IMR-90 (cell line): ENCODE data around the gene IGFBP6. TPM values are rescaled to one million over a fixed set of nuclear protein-coding genes. Genes with fewer than 3 reads are reported as not detected.
A peak's percentile ranks its signal among the peaks of the same experiment; 100 is the strongest.

Source experiments
- ATAC-seq: fragments of 200-7000 bp; cut with Tn5 transposase; 2 replicates; pipeline ENCODE4 v1.9.1; 2020; ENCODE audit warnings: low read depth, mild to moderate bottlenecking, moderate library complexity
- BruUV-seq: library from RNA; stranded (reverse); fragments of 400-500 nt; replicated peaks from 2 replicates; lab custom pipeline; 2021; lab: Mats Ljungman, UMichigan
- CTCF ChIA-PET: fragments of 300-600 bp; formaldehyde crosslinking; extraction: SDS; loops from one replicate; lab custom pipeline; 2021; ENCODE audit warnings: antibody characterized with exemption; lab: Yijun Ruan, JAX
- POLR2A ChIA-PET: fragments of 300-600 bp; sonication (Branson Sonifier 250); formaldehyde crosslinking; loops from one replicate; lab custom pipeline; 2022; ENCODE audit warnings: antibody characterized with exemption; ENCODE audit not compliant: unreplicated experiment; lab: Charles Lee
- DNase-seq: peaks from one replicate; pipeline ENCODE4 v3.0.0; 2013
- H2AFZ ChIP-seq: replicated peaks from 2 replicates; pipeline ENCODE3; 2013; ENCODE audit warnings: low read length, mild to moderate bottlenecking; ENCODE audit not compliant: poor library complexity
- H2AK5ac ChIP-seq: 2 replicates; pipeline ENCODE4 v1.6.1; 2013; ENCODE audit warnings: low read depth, low read length, inconsistent platforms
- H2AK9ac ChIP-seq: replicated peaks from 2 replicates; pipeline ENCODE3; 2013; ENCODE audit warnings: mild to moderate bottlenecking, low read depth, low read length, moderate library complexity; ENCODE audit not compliant: poor library complexity
- H2BK120ac ChIP-seq: 2 replicates; pipeline ENCODE4 v1.6.1; 2013; ENCODE audit warnings: low read depth, low read length, inconsistent platforms
- H2BK15ac ChIP-seq: 3 replicates; pipeline ENCODE4 v1.6.1; 2013; ENCODE audit warnings: low read depth, low read length, inconsistent platforms
- H2BK20ac ChIP-seq: 2 replicates; pipeline ENCODE4 v1.6.1; 2013; ENCODE audit warnings: low read depth, mild to moderate bottlenecking, inconsistent platforms, low read length, moderate library complexity
- H2BK5ac ChIP-seq: 2 replicates; pipeline ENCODE4 v1.6.1; 2013; ENCODE audit warnings: mild to moderate bottlenecking, low read depth, low read length, inconsistent platforms; ENCODE audit not compliant: poor library complexity, severe bottlenecking
- H3K14ac ChIP-seq: replicated peaks from 2 replicates; pipeline ENCODE4 v1.6.1; 2013; ENCODE audit warnings: low read depth, low read length, inconsistent platforms
- H3K18ac ChIP-seq: 2 replicates; pipeline ENCODE4 v1.6.1; 2013; ENCODE audit warnings: low read depth, low read length, control low read depth
- H3K23ac ChIP-seq: 2 replicates; pipeline ENCODE4 v1.6.1; 2013; ENCODE audit warnings: low read depth, low read length, inconsistent platforms
- H3K27ac ChIP-seq: 2 replicates; pipeline ENCODE4 v1.5.1; 2013; ENCODE audit warnings: mild to moderate bottlenecking, control low read depth, low read length; ENCODE audit not compliant: insufficient read depth
- H3K27me3 ChIP-seq: 2 replicates; pipeline ENCODE4 v1.6.1; 2013; ENCODE audit warnings: low read length; ENCODE audit not compliant: control insufficient read depth, insufficient read depth
- H3K36me3 ChIP-seq: 2 replicates; pipeline ENCODE4 v1.6.1; 2013; ENCODE audit warnings: low read length, mixed read lengths; ENCODE audit not compliant: control insufficient read depth, insufficient read depth
- H3K4ac ChIP-seq: 2 replicates; pipeline ENCODE4 v1.6.1; 2013; ENCODE audit warnings: low read depth, low read length, inconsistent platforms
- H3K4me1 ChIP-seq: 2 replicates; pipeline ENCODE4 v1.6.1; 2013; ENCODE audit warnings: low read length, mixed read lengths; ENCODE audit not compliant: control insufficient read depth, insufficient read depth
- H3K4me2 ChIP-seq: 2 replicates; pipeline ENCODE4 v1.6.1; 2013; ENCODE audit warnings: low read depth, mild to moderate bottlenecking, control low read depth, low read length, moderate library complexity
- H3K4me3 ChIP-seq: 2 replicates; pipeline ENCODE4 v1.5.1; 2013; ENCODE audit warnings: low read depth, mild to moderate bottlenecking, control low read depth, low read length, moderate library complexity; ENCODE audit not compliant: insufficient read depth
- H3K56ac ChIP-seq: 2 replicates; pipeline ENCODE4 v1.6.1; 2013; ENCODE audit warnings: low read length, inconsistent platforms; ENCODE audit not compliant: insufficient read depth; ENCODE audit errors: extremely low read depth
- H3K79me1 ChIP-seq, 2 experiments: 2 replicates each; pipeline ENCODE4 v1.6.1; 2013; ENCODE audit warnings: low read length in 2 of 2, inconsistent platforms in 1 of 2, low read depth in 1 of 2
- H3K9ac ChIP-seq: 2 replicates; pipeline ENCODE4 v1.6.1; 2013; ENCODE audit warnings: low read depth, low read length, control low read depth
- H3K9me1 ChIP-seq: 2 replicates; pipeline ENCODE4 v1.6.1; 2013; ENCODE audit warnings: low read length, inconsistent platforms; ENCODE audit not compliant: insufficient read depth
- H3K9me3 ChIP-seq: 2 replicates; pipeline ENCODE4 v1.6.1; 2013; ENCODE audit warnings: low read length; ENCODE audit not compliant: control insufficient read depth, insufficient read depth
- H4K20me1 ChIP-seq: 2 replicates; pipeline ENCODE4 v1.6.1; 2013; ENCODE audit warnings: low read length, inconsistent platforms; ENCODE audit not compliant: insufficient read depth
- H4K5ac ChIP-seq: 2 replicates; pipeline ENCODE4 v1.6.1; 2013; ENCODE audit warnings: mild to moderate bottlenecking, low read depth, low read length, control low read depth
- H4K8ac ChIP-seq, 2 experiments: 2 replicates each; pipeline ENCODE4 v1.6.1; 2013; ENCODE audit warnings: low read depth in 2 of 2, low read length in 2 of 2, control low read depth in 1 of 2, inconsistent platforms in 1 of 2
- H4K91ac ChIP-seq: 2 replicates; pipeline ENCODE4 v1.6.1; 2013; ENCODE audit warnings: low read depth, low read length, inconsistent platforms; ENCODE audit not compliant: insufficient read depth
- CEBPB ChIP-seq: IDR thresholded peaks from 2 replicates; pipeline ENCODE4 v1.6.1; 2012; ENCODE audit warnings: low read depth, low read length, improper control_type of control experiment
- POLR2A ChIP-seq: IDR thresholded peaks from 2 replicates; pipeline ENCODE4 v1.6.1; 2012; ENCODE audit warnings: mild to moderate bottlenecking, low read depth, low read length
- WGBS, 2 experiments: methylation state at CpG; one replicate each; pipeline versions ENCODE4 v1.1.5 to v1.1.7; 2013; ENCODE audit warnings: missing lambda C conversion rate in 2 of 2; ENCODE audit not compliant: insufficient read length in 1 of 2; ENCODE audit errors: extremely low coverage in 2 of 2; 5-methylcytosine and 5-hydroxymethylcytosine counted together
- dilution Hi-C: fragments of 300-500 bp; cut with HindIII; formaldehyde crosslinking; loops from one replicate; pipeline ENCODE4 v1.14.3; 2018; ENCODE audit warnings: low sequenced_read_pairs; ENCODE audit not compliant: unreplicated experiment
- in situ Hi-C: fragments of 300-500 bp; cut with MboI; formaldehyde crosslinking; loops from 3 replicates; pipeline ENCODE4 v1.14.3; 2019; ENCODE audit warnings: low sequenced_read_pairs, inconsistent platforms, mixed read lengths
- intact Hi-C: fragments of 100-400 bp; cut with micrococcal nuclease; formaldehyde crosslinking; loops from 2 replicates; pipeline ENCODE4 v1.10.0; 2022
- polyA plus RNA-seq, 3 experiments: library from polyadenylated mRNA; depleted of rRNA; stranded (reverse); fragments of >200 nt; gene quantifications; 2 replicates each; pipeline ENCODE4 v1.2.3, GENCODE V29; 2012; ENCODE audit warnings: low replicate concordance in 1 of 3
- total RNA-seq: library from RNA; depleted of rRNA; stranded (reverse); fragments of >200 nt; gene quantifications from 2 replicates; pipeline ENCODE4 v1.2.3, GENCODE V29; 2012
- TF ChIP-seq, protein P1 (sequence below): conservative IDR thresholded peaks from 2 replicates; pipeline ENCODE4 v1.5.1; 2012; ENCODE audit warnings: mild to moderate bottlenecking, low read depth, low read length, improper control_type of control experiment

Gene IGFBP6
- total and polyA plus RNA-seq, 2 of the 4 experiments (the other 2 are of a cell fraction): 124 to 337 TPM

DNA sequence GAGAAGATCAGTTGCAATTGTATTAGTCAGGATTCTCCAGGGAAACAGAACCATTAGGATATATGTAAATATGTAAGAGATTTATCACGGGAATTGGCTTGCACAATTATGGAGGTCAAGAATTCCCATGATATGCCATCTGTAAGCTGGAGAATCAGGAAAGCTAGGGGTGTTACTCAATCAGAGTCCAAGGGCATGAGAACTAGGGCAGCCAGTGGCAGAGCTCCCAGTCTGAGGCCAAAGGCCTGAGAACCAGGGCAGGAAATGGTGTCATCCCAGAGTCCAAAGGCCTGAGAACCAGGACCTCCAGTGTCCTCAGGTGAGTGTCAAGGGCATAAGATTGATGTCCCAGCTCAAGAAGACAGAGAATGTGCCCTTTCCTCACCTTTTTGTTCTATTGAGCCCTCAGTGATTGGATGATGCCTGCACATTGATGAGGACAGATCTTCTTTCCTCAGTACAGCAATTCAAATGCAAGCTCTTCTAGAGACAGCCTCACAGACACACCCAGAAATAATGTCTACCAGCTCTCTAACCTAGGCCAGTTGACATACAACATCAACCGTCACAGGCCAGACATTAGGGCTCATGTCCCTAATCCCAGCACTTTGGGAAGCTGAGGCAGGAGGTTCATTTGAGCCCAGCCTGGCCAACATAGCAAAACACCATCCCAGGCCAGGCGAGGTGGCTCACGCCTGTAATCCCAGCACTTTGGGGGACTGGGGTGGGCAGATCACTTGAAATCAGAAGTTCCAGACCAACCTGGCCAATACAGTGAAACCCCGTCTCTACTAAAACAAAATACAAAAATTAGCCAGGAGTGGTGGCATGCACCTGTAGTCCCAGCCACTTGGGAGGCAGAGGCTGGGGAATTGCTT, 48.2 kb downstream of the IGFBP6 start:
- Histone ChIP-seq H3K23ac (no peak overlapping the region), H2AK9ac (peak overlapping the region; percentile 23), H2BK15ac (no peak overlapping the region), H3K4me3 (no peak overlapping the region), H4K8ac (no peak overlapping the region), H3K9me3 (no peaks in the 10 kb centered on the region), H2BK20ac (no peak overlapping the region), H4K5ac (no peak overlapping the region), H3K4ac (no peak overlapping the region), H3K4me1 (no peaks in the 10 kb centered on the region), H3K27me3 (no peaks in the 10 kb centered on the region), H3K4me2 (no peak overlapping the region), H2BK5ac (no peak overlapping the region), H3K27ac (no peak overlapping the region), H3K79me1 (no peaks in the 10 kb centered on the region), H3K56ac (no peak overlapping the region), H3K14ac (no peak overlapping the region), H2BK120ac (no peak overlapping the region), H4K20me1 (no peaks in the 10 kb centered on the region), H3K36me3 (no peaks in the 10 kb centered on the region), H2AK5ac (no peak overlapping the region), H3K9me1 (no peaks in the 10 kb centered on the region), H4K91ac (no peak overlapping the region), H2AFZ (no peak overlapping the region), H3K18ac (no peak overlapping the region), H3K9ac (no peak overlapping the region)
- DNase-seq (peak; percentile 42), ATAC-seq (peak; percentile 37; the same call in 1 of the 2 replicates)
- no TSS peak for BruUV-seq
- in situ Hi-C loops (no loop called here), intact Hi-C loops (loop anchor here (5.0 kb wide), 1 partner anchor 38 kb away; no protein-coding TSS in a partner anchor), dilution Hi-C loops (no loop called here)
- WGBS, 2 experiments: no CpG with 5 or more reads among the region's 5 CpGs
- ChIA-PET CTCF (interaction anchor here (0.6 kb wide), 1 partner anchor 270 kb away, joined by 3 read pairs; no protein-coding TSS in a partner anchor), POLR2A (no interaction called here)
- TF ChIP-seq, protein P1, sequence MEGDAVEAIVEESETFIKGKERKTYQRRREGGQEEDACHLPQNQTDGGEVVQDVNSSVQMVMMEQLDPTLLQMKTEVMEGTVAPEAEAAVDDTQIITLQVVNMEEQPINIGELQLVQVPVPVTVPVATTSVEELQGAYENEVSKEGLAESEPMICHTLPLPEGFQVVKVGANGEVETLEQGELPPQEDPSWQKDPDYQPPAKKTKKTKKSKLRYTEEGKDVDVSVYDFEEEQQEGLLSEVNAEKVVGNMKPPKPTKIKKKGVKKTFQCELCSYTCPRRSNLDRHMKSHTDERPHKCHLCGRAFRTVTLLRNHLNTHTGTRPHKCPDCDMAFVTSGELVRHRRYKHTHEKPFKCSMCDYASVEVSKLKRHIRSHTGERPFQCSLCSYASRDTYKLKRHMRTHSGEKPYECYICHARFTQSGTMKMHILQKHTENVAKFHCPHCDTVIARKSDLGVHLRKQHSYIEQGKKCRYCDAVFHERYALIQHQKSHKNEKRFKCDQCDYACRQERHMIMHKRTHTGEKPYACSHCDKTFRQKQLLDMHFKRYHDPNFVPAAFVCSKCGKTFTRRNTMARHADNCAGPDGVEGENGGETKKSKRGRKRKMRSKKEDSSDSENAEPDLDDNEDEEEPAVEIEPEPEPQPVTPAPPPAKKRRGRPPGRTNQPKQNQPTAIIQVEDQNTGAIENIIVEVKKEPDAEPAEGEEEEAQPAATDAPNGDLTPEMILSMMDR: no peak
- TF ChIP-seq CEBPB (0 out of 2 replicates have a peak, but pooled peaks have one; percentile 37), POLR2A (no peak)
